Calu3 (cell line): ENCODE results near the gene BRIP1. TPM values are rescaled to one million over a fixed set of nuclear protein-coding genes. Genes with fewer than 3 reads are reported as not detected.

Experiments used
- BruUV-seq: library from RNA; stranded (reverse); fragments of 400-500 nt; replicated peaks from 2 replicates; lab custom pipeline; 2021; lab: Mats Ljungman, UMichigan
- CTCF ChIA-PET: fragments of 300-600 bp; sonication (Branson Sonifier 250); formaldehyde crosslinking; loops from one replicate; lab custom pipeline; 2022; ENCODE audit warnings: antibody characterized with exemption; lab: Charles Lee
- DNase-seq: peaks from one replicate; pipeline ENCODE4 v3.0.0; 2022
- H3K27ac Mint-ChIP-seq: one replicate; pipeline ENCODE4 v1.8.0; 2022; ENCODE audit warnings: mixed read lengths; ENCODE audit not compliant: unreplicated experiment
- H3K27me3 Mint-ChIP-seq: one replicate; pipeline ENCODE4 v1.8.0; 2022; ENCODE audit warnings: mixed read lengths; ENCODE audit not compliant: unreplicated experiment
- H3K36me3 Mint-ChIP-seq: one replicate; pipeline ENCODE4 v1.8.0; 2022; ENCODE audit warnings: mild to moderate bottlenecking, moderate library complexity, mixed read lengths; ENCODE audit not compliant: insufficient read depth, unreplicated experiment
- H3K4me1 Mint-ChIP-seq: one replicate; pipeline ENCODE4 v1.8.0; 2022; ENCODE audit warnings: mild to moderate bottlenecking, low read depth, mixed read lengths; ENCODE audit not compliant: unreplicated experiment
- H3K4me3 Mint-ChIP-seq: one replicate; pipeline ENCODE4 v1.8.0; 2022; ENCODE audit warnings: mild to moderate bottlenecking, low read depth, moderate library complexity, mixed read lengths; ENCODE audit not compliant: unreplicated experiment
- H3K9me3 Mint-ChIP-seq: one replicate; pipeline ENCODE4 v1.8.0; 2022; ENCODE audit warnings: low read depth, mixed read lengths; ENCODE audit not compliant: unreplicated experiment
- CTCF ChIP-seq: fragments of 200-600 bp; IDR thresholded peaks from one replicate; pipeline ENCODE4 v1.8.0; 2022; ENCODE audit warnings: antibody characterized with exemption; ENCODE audit not compliant: unreplicated experiment
- intact Hi-C: fragments of 100-400 bp; cut with micrococcal nuclease; formaldehyde crosslinking; loops from one replicate; pipeline ENCODE4 v1.10.0; 2022; ENCODE audit not compliant: unreplicated experiment
- total RNA-seq: library from RNA; stranded (reverse); gene quantifications from 2 replicates; pipeline ENCODE4 v1.2.3, GENCODE V29; 2022

Gene BRIP1
- total RNA-seq, 1 experiment from 2014 or later = 12.3 TPM

GRCh38 chr17:61794242-61794641 is 69.1 kb downstream of the BRIP1 start:
- intact Hi-C loops = no loop called here
- no TSS peak for BruUV-seq
- Mint-ChIP-seq H3K36me3 (no peaks in the 10 kb centered on the region), H3K4me1 (no peaks in the 10 kb centered on the region), H3K27ac (no peak overlapping the region), H3K27me3 (no peaks in the 10 kb centered on the region), H3K4me3 (no peak overlapping the region), H3K9me3 (no peaks in the 10 kb centered on the region)
- CTCF ChIA-PET = interaction anchor here (0.5 kb wide), 1 partner anchor 89 kb away, joined by 3 read pairs; no protein-coding TSS in a partner anchor
- no peak for DNase-seq
- TF ChIP-seq CTCF = no peak

GRCh38 chr17:61793565-61793964 is 69.8 kb downstream of the BRIP1 start:
- no peak overlapping the region for H3K4me3 Mint-ChIP-seq
- no peak for TF ChIP-seq CTCF
- intact Hi-C loops = no loop called here

GRCh38 chr17:61789872-61790271 is 73.5 kb downstream of the BRIP1 start:
- no peaks in the 10 kb centered on the region for H3K27me3 Mint-ChIP-seq

More at GRCh38 chr17:61793565-61793964, 69.8 kb downstream of the BRIP1 start:
- CTCF ChIA-PET = no interaction called here
- Mint-ChIP-seq H3K27me3 (no peaks in the 10 kb centered on the region), H3K9me3 (no peaks in the 10 kb centered on the region), H3K4me1 (no peaks in the 10 kb centered on the region), H3K27ac (no peak overlapping the region), H3K36me3 (no peaks in the 10 kb centered on the region)
- no TSS peak for BruUV-seq
- DNase-seq = no peak

GRCh38 chr17:61786088-61786487 is 77.2 kb downstream of the BRIP1 start:
- DNase-seq = no peak
- no peaks in the 10 kb centered on the region for H3K36me3 Mint-ChIP-seq
- no peaks in the 10 kb centered on the region for H3K27me3 Mint-ChIP-seq
- no peak overlapping the region for H3K27ac Mint-ChIP-seq
- no peaks in the 10 kb centered on the region for H3K4me1 Mint-ChIP-seq
- no TSS peak for BruUV-seq
- no peak overlapping the region for H3K4me3 Mint-ChIP-seq
- intact Hi-C loops = no loop called here
- no peaks in the 10 kb centered on the region for H3K9me3 Mint-ChIP-seq
- CTCF ChIA-PET = interaction anchor here (0.6 kb wide), 1 partner anchor 20 kb away, joined by 3 read pairs; no protein-coding TSS in a partner anchor
- no peak for TF ChIP-seq CTCF

More at GRCh38 chr17:61789872-61790271, 73.5 kb downstream of the BRIP1 start:
- H3K9me3 Mint-ChIP-seq = no peaks in the 10 kb centered on the region
- H3K4me3 Mint-ChIP-seq = no peak overlapping the region
- intact Hi-C loops = no loop called here
- CTCF ChIA-PET = no interaction called here
- H3K27ac Mint-ChIP-seq = no peak overlapping the region
- no TSS peak for BruUV-seq
- H3K4me1 Mint-ChIP-seq = no peaks in the 10 kb centered on the region
- TF ChIP-seq CTCF = no peak
- no peak for DNase-seq
- no peaks in the 10 kb centered on the region for H3K36me3 Mint-ChIP-seq
